ENCODE results near the gene DHCR7. TPM values are rescaled to one million over a fixed set of nuclear protein-coding genes. Genes with fewer than 3 reads are reported as not detected.

DHCR7 gene
- total RNA-seq, 1 experiment from 2014 or later = 286 TPM

DNA sequence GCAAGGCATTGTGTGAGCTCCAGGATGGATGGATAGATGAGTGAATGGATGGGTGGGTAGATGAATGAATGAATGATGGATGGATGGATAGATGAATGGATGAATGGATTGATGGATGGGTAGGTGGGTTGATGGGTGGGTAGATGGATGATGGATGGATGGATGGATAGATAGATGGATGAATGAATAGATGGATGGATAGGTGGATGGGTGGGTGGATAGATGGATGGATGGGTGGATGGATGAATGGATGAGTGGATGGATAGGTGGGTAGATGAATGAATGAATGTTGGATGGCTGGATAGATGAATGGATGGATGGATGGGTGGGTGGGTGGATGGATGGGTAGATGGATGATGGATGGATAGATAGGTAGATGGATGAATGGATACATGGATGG is 33.5 kb downstream of the DHCR7 start:
- no TSS peak for BruUV-seq (replicated peaks)
- CTCF ChIA-PET = no interaction called here
- Histone ChIP-seq H3K36me3 (ENCODE audit: insufficient read depth, low read length, poor library complexity, severe bottlenecking) (no peaks in the 10 kb centered on the region), H3K9me3 (ENCODE audit: low read depth, low read length, poor library complexity, severe bottlenecking) (no peaks in the 10 kb centered on the region), H3K4me3 (ENCODE audit: low read depth, low read length, poor library complexity, severe bottlenecking) (no peak overlapping the region), H3K27me3 (replicated peaks; ENCODE audit: insufficient read depth, low read depth, low read length, poor library complexity) (no peaks in the 10 kb centered on the region), H3K27ac (ENCODE audit: low read depth, low read length, poor library complexity, severe bottlenecking) (no peak overlapping the region), H3K4me1 (ENCODE audit: insufficient read depth, low read length, poor library complexity, severe bottlenecking) (no peaks in the 10 kb centered on the region)
- POLR2A ChIA-PET (ENCODE audit: low non-redundant PET) = no interaction called here
- no peak for DNase-seq (ENCODE audit: low spot score)
- intact Hi-C loops (cut with micrococcal nuclease; ENCODE audit: unreplicated experiment) = no loop called here
- TF ChIP-seq, protein P1, sequence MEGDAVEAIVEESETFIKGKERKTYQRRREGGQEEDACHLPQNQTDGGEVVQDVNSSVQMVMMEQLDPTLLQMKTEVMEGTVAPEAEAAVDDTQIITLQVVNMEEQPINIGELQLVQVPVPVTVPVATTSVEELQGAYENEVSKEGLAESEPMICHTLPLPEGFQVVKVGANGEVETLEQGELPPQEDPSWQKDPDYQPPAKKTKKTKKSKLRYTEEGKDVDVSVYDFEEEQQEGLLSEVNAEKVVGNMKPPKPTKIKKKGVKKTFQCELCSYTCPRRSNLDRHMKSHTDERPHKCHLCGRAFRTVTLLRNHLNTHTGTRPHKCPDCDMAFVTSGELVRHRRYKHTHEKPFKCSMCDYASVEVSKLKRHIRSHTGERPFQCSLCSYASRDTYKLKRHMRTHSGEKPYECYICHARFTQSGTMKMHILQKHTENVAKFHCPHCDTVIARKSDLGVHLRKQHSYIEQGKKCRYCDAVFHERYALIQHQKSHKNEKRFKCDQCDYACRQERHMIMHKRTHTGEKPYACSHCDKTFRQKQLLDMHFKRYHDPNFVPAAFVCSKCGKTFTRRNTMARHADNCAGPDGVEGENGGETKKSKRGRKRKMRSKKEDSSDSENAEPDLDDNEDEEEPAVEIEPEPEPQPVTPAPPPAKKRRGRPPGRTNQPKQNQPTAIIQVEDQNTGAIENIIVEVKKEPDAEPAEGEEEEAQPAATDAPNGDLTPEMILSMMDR (conservative IDR thresholded peaks at IDR 0.05; ENCODE audit: low read depth, low read length) = no peak
- TF ChIP-seq EZH2 (IDR thresholded peaks at IDR 0.05; ENCODE audit: borderline replicate concordance, low read depth, low read length, poor library complexity, severe bottlenecking) = no peak

DNA sequence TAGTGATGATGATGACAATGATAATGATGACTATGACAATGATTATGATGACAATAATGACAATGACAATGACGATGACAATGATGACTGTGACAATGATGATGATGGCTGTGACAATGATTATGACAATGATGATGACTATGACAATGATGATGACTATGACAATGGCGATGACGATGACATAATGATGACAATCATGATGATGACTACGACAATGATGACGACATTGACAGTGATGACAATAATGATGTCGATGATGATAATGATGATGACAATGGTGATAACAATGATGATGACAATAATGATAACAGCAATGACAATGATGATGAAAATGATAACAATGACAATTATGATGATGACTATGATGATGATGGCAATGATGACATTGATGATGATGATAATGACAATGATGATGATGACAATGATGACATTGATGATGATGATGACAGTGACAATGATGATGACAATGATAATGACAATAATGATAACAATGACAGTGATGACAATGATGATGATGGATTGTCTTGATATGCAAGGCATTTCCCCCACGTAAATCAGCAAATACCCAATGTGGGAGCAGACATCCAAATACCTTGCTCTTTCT is 37.7 kb downstream of the DHCR7 start:
- Histone ChIP-seq H3K9me3 (ENCODE audit: low read depth, low read length, poor library complexity, severe bottlenecking) (no peaks in the 10 kb centered on the region), H3K4me3 (ENCODE audit: low read depth, low read length, poor library complexity, severe bottlenecking) (no peak overlapping the region), H3K27me3 (replicated peaks; ENCODE audit: insufficient read depth, low read depth, low read length, poor library complexity) (no peaks in the 10 kb centered on the region), H3K27ac (ENCODE audit: low read depth, low read length, poor library complexity, severe bottlenecking) (no peak overlapping the region), H3K4me1 (ENCODE audit: insufficient read depth, low read length, poor library complexity, severe bottlenecking) (no peaks in the 10 kb centered on the region), H3K36me3 (ENCODE audit: insufficient read depth, low read length, poor library complexity, severe bottlenecking) (no peaks in the 10 kb centered on the region)
- BruUV-seq (replicated peaks) = no TSS peak
- TF ChIP-seq, protein P1 (conservative IDR thresholded peaks at IDR 0.05; ENCODE audit: low read depth, low read length) = no peak
- TF ChIP-seq EZH2 (IDR thresholded peaks at IDR 0.05; ENCODE audit: borderline replicate concordance, low read depth, low read length, poor library complexity, severe bottlenecking) = no peak
- no peak for DNase-seq (ENCODE audit: low spot score)
- intact Hi-C loops (cut with micrococcal nuclease; ENCODE audit: unreplicated experiment) = no loop called here
- ChIA-PET POLR2A (ENCODE audit: low non-redundant PET) (no interaction called here), CTCF (no interaction called here)

DNA sequence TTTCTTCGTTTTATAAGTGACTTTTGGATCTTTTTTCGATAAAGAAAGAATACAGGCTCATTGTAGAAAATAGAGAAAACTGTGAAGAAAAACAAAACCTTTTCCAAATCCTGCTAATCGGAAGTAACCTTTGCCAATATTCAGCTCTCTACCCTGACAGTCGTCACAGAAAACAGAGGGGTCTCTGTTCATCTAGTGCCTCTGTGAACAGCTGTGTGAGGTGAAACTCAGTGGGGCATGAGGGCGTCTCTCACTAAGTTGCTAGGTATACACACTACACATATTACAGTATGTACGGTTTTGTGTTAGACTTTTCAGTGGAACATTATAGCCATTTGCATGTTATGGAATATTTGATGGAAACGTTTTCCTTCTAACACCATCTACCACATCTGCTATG is 39.4 kb downstream of the DHCR7 start:
- DNase-seq (ENCODE audit: low spot score) = no peak
- no TSS peak for BruUV-seq (replicated peaks)
- H3K9me3 ChIP-seq (ENCODE audit: low read depth, low read length, poor library complexity, severe bottlenecking) = no peaks in the 10 kb centered on the region
- intact Hi-C loops (cut with micrococcal nuclease; ENCODE audit: unreplicated experiment) = no loop called here
- no peak overlapping the region for H3K4me3 ChIP-seq (ENCODE audit: low read depth, low read length, poor library complexity, severe bottlenecking)
- H3K27ac ChIP-seq (ENCODE audit: low read depth, low read length, poor library complexity, severe bottlenecking) = no peak overlapping the region
- TF ChIP-seq EZH2 (IDR thresholded peaks at IDR 0.05; ENCODE audit: borderline replicate concordance, low read depth, low read length, poor library complexity, severe bottlenecking) = no peak
- TF ChIP-seq, protein P1 (conservative IDR thresholded peaks at IDR 0.05; ENCODE audit: low read depth, low read length) = no peak
- H3K36me3 ChIP-seq (ENCODE audit: insufficient read depth, low read length, poor library complexity, severe bottlenecking) = no peaks in the 10 kb centered on the region
- CTCF ChIA-PET = interaction anchor here (0.6 kb wide), 1 partner anchor 209 kb away, joined by 3 read pairs; no protein-coding TSS in a partner anchor
- H3K27me3 ChIP-seq (replicated peaks; ENCODE audit: insufficient read depth, low read depth, low read length, poor library complexity) = no peaks in the 10 kb centered on the region
- POLR2A ChIA-PET (ENCODE audit: low non-redundant PET) = no interaction called here
- no peaks in the 10 kb centered on the region for H3K4me1 ChIP-seq (ENCODE audit: insufficient read depth, low read length, poor library complexity, severe bottlenecking)
